ENCODE measurements around the gene DNLZ.

DNA sequence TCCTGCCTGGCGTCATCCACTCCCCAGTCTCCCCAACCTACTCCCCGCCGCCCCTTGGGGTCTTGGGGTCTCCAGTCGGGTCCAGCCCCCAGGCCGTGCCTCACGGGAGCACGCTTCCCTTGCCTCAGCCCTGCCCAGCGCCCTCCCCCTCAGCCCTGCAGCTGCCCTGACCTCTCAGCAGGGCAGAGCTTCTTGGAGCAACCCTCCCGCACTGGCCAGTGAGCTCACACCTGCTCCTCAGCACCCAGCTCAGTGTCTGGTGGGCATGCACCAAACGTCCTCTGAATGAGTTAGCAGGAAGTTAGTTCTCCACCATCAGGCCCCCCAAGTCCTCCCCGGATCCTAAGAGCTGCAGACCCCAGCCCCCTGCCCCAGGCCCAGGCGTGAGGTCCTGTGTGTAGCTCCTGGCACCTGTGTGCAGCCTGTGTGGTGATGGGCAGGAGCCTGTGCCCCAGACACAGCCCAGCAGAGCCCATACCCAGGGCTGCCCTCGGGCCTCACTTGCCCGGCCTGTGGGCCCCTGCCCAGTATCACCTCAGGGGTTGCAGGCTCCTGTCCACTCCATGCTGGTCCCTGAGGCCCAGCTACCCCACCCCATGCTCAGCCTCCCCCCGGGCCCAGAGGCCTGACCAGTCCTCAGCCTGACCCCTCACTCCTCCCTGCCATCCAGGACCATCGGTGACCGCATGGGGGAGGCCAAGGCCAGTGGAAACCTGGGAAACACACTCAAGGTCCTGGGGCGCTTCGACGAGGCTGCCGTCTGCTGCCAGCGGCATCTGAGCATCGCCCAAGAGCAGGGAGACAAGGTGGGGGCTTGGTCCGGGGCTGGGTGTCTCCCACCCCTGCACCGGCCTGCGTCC is 28.0 kb downstream of the DNLZ start:
- TF ChIP-seq FOS (IDR thresholded peaks at IDR 0.05; ENCODE audit: borderline replicate concordance, insufficient read depth, low read length) (no peak), POLR2A (IDR thresholded peaks at IDR 0.05; ENCODE audit: low read depth, low read length) (no peak), GATA2 (IDR thresholded peaks at IDR 0.05; ENCODE audit: insufficient read depth, insufficient read length, low read depth, low read length) (no peak)
- TF ChIP-seq, protein P1, sequence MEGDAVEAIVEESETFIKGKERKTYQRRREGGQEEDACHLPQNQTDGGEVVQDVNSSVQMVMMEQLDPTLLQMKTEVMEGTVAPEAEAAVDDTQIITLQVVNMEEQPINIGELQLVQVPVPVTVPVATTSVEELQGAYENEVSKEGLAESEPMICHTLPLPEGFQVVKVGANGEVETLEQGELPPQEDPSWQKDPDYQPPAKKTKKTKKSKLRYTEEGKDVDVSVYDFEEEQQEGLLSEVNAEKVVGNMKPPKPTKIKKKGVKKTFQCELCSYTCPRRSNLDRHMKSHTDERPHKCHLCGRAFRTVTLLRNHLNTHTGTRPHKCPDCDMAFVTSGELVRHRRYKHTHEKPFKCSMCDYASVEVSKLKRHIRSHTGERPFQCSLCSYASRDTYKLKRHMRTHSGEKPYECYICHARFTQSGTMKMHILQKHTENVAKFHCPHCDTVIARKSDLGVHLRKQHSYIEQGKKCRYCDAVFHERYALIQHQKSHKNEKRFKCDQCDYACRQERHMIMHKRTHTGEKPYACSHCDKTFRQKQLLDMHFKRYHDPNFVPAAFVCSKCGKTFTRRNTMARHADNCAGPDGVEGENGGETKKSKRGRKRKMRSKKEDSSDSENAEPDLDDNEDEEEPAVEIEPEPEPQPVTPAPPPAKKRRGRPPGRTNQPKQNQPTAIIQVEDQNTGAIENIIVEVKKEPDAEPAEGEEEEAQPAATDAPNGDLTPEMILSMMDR (IDR thresholded peaks at IDR 0.05; ENCODE audit: extremely low read depth in 1 of 2, insufficient read depth in 1 of 2, low read depth in 1 of 2, low read length in 2 of 2): no peak
- TF ChIP-seq, protein P2, sequence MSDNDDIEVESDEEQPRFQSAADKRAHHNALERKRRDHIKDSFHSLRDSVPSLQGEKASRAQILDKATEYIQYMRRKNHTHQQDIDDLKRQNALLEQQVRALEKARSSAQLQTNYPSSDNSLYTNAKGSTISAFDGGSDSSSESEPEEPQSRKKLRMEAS (IDR thresholded peaks at IDR 0.05; ENCODE audit: insufficient read depth, insufficient read length): no peak

All from endothelial cell of umbilical vein (primary cell).